SK-N-SH (cell line): ENCODE results near the gene INSYN2A. TPM values are rescaled to one million over a fixed set of nuclear protein-coding genes. Genes with fewer than 3 reads are reported as not detected.

Experiments
- CTCF ChIA-PET: fragments of 300-600, 350-600 bp; formaldehyde crosslinking; extraction: SDS; loops from one replicate; lab custom pipeline; 2021; lab: Yijun Ruan, JAX
- POLR2A ChIA-PET: fragments of 350-600 bp; sonication (Branson Sonifier 250); formaldehyde crosslinking; extraction: SDS; loops from one replicate; lab custom pipeline; 2020; ENCODE audit warnings: antibody characterized with exemption, inconsistent platforms; lab: Yijun Ruan, JAX
- DNase-seq: peaks from one replicate; pipeline ENCODE4 v3.0.0; 2012
- H2AFZ ChIP-seq: fragments of 200-600 bp; sonication (generic); 2 replicates; pipeline ENCODE4 v1.8.1; 2016; ENCODE audit warnings: antibody characterized with exemption, mild to moderate bottlenecking, low read depth
- H3F3A ChIP-seq: fragments of 200-600 bp; sonication (generic); replicated peaks from 2 replicates; pipeline ENCODE3; 2016; ENCODE audit warnings: antibody characterized with exemption, mild to moderate bottlenecking; ENCODE audit not compliant: insufficient read depth
- H3K27ac ChIP-seq, 2 experiments: fragments of 200-500 bp in 1 of 2; fragments of 200-600 bp in 1 of 2; sonication (Bioruptor generic) in 1 of 2; sonication (generic), shearing (Covaris generic) in 1 of 2; 2 replicates each; pipeline versions ENCODE4 v1.5.1 to v1.6.1; 2014 to 2016; ENCODE audit warnings: low read depth in 2 of 2, inconsistent platforms in 1 of 2, low read length in 1 of 2, mild to moderate bottlenecking in 1 of 2, mixed read lengths in 1 of 2
- H3K27me3 ChIP-seq: fragments of 200-600 bp; sonication (generic), shearing (Covaris generic); 2 replicates; pipeline ENCODE4 v1.6.1; 2016; ENCODE audit warnings: mixed run types; ENCODE audit not compliant: insufficient read depth
- H3K36me3 ChIP-seq, 2 experiments: fragments of 200-500 bp in 1 of 2; fragments of 200-600 bp in 1 of 2; sonication (Bioruptor generic) in 1 of 2; sonication (generic) in 1 of 2; replicated peaks in 1 of 2; 2 replicates each; pipeline versions ENCODE3 to v1.5.1; 2014 to 2016; ENCODE audit warnings: low read length in 1 of 2, mild to moderate bottlenecking in 1 of 2; ENCODE audit not compliant: insufficient read depth in 2 of 2, control insufficient read depth in 1 of 2
- H3K4me1 ChIP-seq, 2 experiments: fragments of 200-500 bp in 1 of 2; fragments of 200-600 bp in 1 of 2; sonication (Bioruptor generic) in 1 of 2; sonication (generic), shearing (Covaris generic) in 1 of 2; 2 replicates each; pipeline versions ENCODE4 v1.5.1 to v1.6.1; 2014 to 2016; ENCODE audit warnings: low read depth in 1 of 2, low read length in 1 of 2, mixed run types in 1 of 2; ENCODE audit not compliant: insufficient read depth in 2 of 2, control insufficient read depth in 1 of 2
- H3K4me2 ChIP-seq: fragments of 200-600 bp; sonication (generic), shearing (Covaris generic); 2 replicates; pipeline ENCODE4 v1.6.1; 2017; ENCODE audit warnings: mixed run types
- H3K4me3 ChIP-seq, 2 experiments: fragments of 200-500 bp in 1 of 2; fragments of 200-600 bp in 1 of 2; sonication (Bioruptor generic) in 1 of 2; sonication (generic), shearing (Covaris generic) in 1 of 2; 2 replicates each; pipeline versions ENCODE4 v1.5.1 to v1.8.1; 2014 to 2016; ENCODE audit warnings: low read depth in 2 of 2, inconsistent platforms in 1 of 2, low read length in 1 of 2, mild to moderate bottlenecking in 1 of 2, mixed read lengths in 1 of 2, moderate library complexity in 1 of 2
- H3K79me2 ChIP-seq: fragments of 200-600 bp; sonication (generic); 2 replicates; pipeline ENCODE4 v1.8.1; 2017; ENCODE audit warnings: mild to moderate bottlenecking; ENCODE audit not compliant: insufficient read depth
- H3K9ac ChIP-seq: fragments of 200-600 bp; sonication (generic); 2 replicates; pipeline ENCODE4 v1.6.1; 2017; ENCODE audit warnings: mixed run types
- H3K9me2 ChIP-seq: fragments of 200-600 bp; sonication (generic); 2 replicates; pipeline ENCODE4 v1.6.1; 2017; ENCODE audit warnings: mixed run types
- H3K9me3 ChIP-seq: fragments of 200-600 bp; sonication (generic); 2 replicates; pipeline ENCODE4 v1.6.1; 2017; ENCODE audit warnings: mixed run types, mild to moderate bottlenecking, moderate library complexity
- H4K20me1 ChIP-seq: fragments of 200-600 bp; sonication (generic); 2 replicates; pipeline ENCODE4 v1.6.1; 2017; ENCODE audit warnings: mild to moderate bottlenecking, mixed run types; ENCODE audit not compliant: insufficient read depth
- CHD2 ChIP-seq: fragments of 150-350 bp; IDR thresholded peaks from 2 replicates; pipeline ENCODE4 v1.6.1; 2018; ENCODE audit warnings: low read length; ENCODE audit not compliant: partially characterized antibody
- EP300 ChIP-seq, 2 experiments: IDR thresholded peaks; 2 replicates each; pipeline versions ENCODE4 v1.4.0 to v1.6.1; 2012; ENCODE audit warnings: borderline replicate concordance in 1 of 2, low read depth in 1 of 2, low read length in 1 of 2
- GABPA ChIP-seq: IDR thresholded peaks from 2 replicates; pipeline ENCODE4 v1.4.0; 2012; ENCODE audit warnings: low read depth, mild to moderate bottlenecking
- IRF3 ChIP-seq: fragments of 150-350 bp; IDR thresholded peaks from 2 replicates; pipeline ENCODE4 v1.6.1; 2016; ENCODE audit warnings: mild to moderate bottlenecking, low read depth, low read length
- MXI1 ChIP-seq: IDR thresholded peaks from 2 replicates; pipeline ENCODE4 v1.6.1; 2012; ENCODE audit warnings: mild to moderate bottlenecking, low read depth, low read length, improper control_type of control experiment
- RCOR1 ChIP-seq: fragments of 150-350 bp; IDR thresholded peaks from 2 replicates; pipeline ENCODE4 v1.6.1; 2017; ENCODE audit warnings: antibody characterized with exemption, low read length
- RXRA ChIP-seq: IDR thresholded peaks from 2 replicates; pipeline ENCODE4 v1.4.0; 2012; ENCODE audit warnings: low read depth, mild to moderate bottlenecking, borderline replicate concordance
- SMC3 ChIP-seq: IDR thresholded peaks from 2 replicates; pipeline ENCODE4 v1.6.1; 2012; ENCODE audit warnings: low read depth, low read length, improper control_type of control experiment
- TEAD4 ChIP-seq: IDR thresholded peaks from 2 replicates; pipeline ENCODE4 v1.4.0; 2012; ENCODE audit warnings: mild to moderate bottlenecking, borderline replicate concordance; ENCODE audit not compliant: insufficient read depth
- USF1 ChIP-seq: IDR thresholded peaks from 2 replicates; pipeline ENCODE4 v1.4.0; 2012; ENCODE audit warnings: low read depth, borderline replicate concordance
- WGBS: methylation state at CpG from one replicate; pipeline ENCODE4 v1.1.6; 2017; ENCODE audit warnings: low lambda C conversion rate; 5-methylcytosine and 5-hydroxymethylcytosine counted together
- polyA plus RNA-seq, 3 experiments: library from polyadenylated mRNA; depleted of rRNA; stranded (reverse); fragments of >200 nt; gene quantifications; 2 replicates each; pipeline ENCODE4 v1.2.3, GENCODE V29; 2012

The INSYN2A gene
- polyA plus RNA-seq, 1 of the 3 experiments (the other 2 are of a cell fraction): 0.28 TPM

- H2AFZ ChIP-seq: no peak overlapping the region
- H3K9me2 ChIP-seq: no peaks in the 10 kb centered on the region
- no peak for TF ChIP-seq RXRA
- H3K79me2 ChIP-seq: no peaks in the 10 kb centered on the region
- ChIA-PET POLR2A (no interaction called here), CTCF (interaction anchor here (0.7 kb wide), 1 partner anchor 287 kb away, joined by 3 read pairs; no protein-coding TSS in a partner anchor)
- no peaks in the 10 kb centered on the region for H3K36me3 ChIP-seq
- no peaks in the 10 kb centered on the region for H3F3A ChIP-seq
- H3K27me3 ChIP-seq: no peaks in the 10 kb centered on the region
- no peak overlapping the region for H3K9ac ChIP-seq
- H3K4me2 ChIP-seq: no peak overlapping the region
- no peak overlapping the region for H3K4me3 ChIP-seq
- H3K4me1 ChIP-seq: no peaks in the 10 kb centered on the region; a peak in 1 of 4 replicates
- H4K20me1 ChIP-seq: no peaks in the 10 kb centered on the region
- no peak overlapping the region for H3K27ac ChIP-seq
- H3K9me3 ChIP-seq: no peaks in the 10 kb centered on the region
- 88% methylated on average over 12 of the region's 12 CpGs for WGBS
- DNase-seq: no peak
Measured at GRCh38 chr10:127228195-127228787, 31.9 kb upstream of the INSYN2A start.

GRCh38 chr10:127227663-127228062 is 31.3 kb upstream of the INSYN2A start:
- Histone ChIP-seq H3K4me1 (no peaks in the 10 kb centered on the region; a peak in 1 of 4 replicates), H3K79me2 (no peaks in the 10 kb centered on the region), H4K20me1 (no peaks in the 10 kb centered on the region), H3K27ac (no peak overlapping the region), H3K4me2 (no peak overlapping the region), H3K36me3 (no peaks in the 10 kb centered on the region), H3K9ac (no peak overlapping the region), H3F3A (no peaks in the 10 kb centered on the region), H3K9me2 (no peaks in the 10 kb centered on the region), H3K9me3 (no peaks in the 10 kb centered on the region), H3K27me3 (no peaks in the 10 kb centered on the region), H3K4me3 (no peak overlapping the region), H2AFZ (no peak overlapping the region)
- DNase-seq: no peak
- CTCF ChIA-PET: interaction anchor here (0.7 kb wide), 1 partner anchor 287 kb away, joined by 3 read pairs; no protein-coding TSS in a partner anchor
- TF ChIP-seq TEAD4: no peak
- no peak for TF ChIP-seq EP300 (IDR thresholded peaks at IDR 0.05; ENCODE audit: borderline replicate concordance in 1 of 2, low read depth in 1 of 2, low read length in 1 of 2)
- no peak for TF ChIP-seq RCOR1
- no peak for TF ChIP-seq MXI1
- no peak for TF ChIP-seq CHD2
- TF ChIP-seq IRF3: no peak
- no peak for TF ChIP-seq SMC3
- TF ChIP-seq RXRA: no peak
- no peak for TF ChIP-seq GABPA
- no peak for TF ChIP-seq USF1
- POLR2A ChIA-PET: no interaction called here
- 100% methylated on average over 1 of the region's 1 CpG for whole genome bisulfite sequencing
